GM19043 (cell line): ENCODE data around the gene CELF5.
"Not testable (repeated sequence)": the region's sequence is repeated elsewhere in the genome, so short reads cannot be mapped to it uniquely, and the experiment has no call there.

Source experiments
- ATAC-seq: cut with Tn5 transposase; IDR thresholded peaks from one replicate; pipeline ENCODE4 v1.9.1; 2021; ENCODE audit warnings: low read depth; ENCODE audit not compliant: unreplicated experiment

Gene CELF5

GRCh38 chr19:3189702-3190469, 34.6 kb upstream of the CELF5 start:
- no peak for ATAC-seq

GRCh38 chr19:3190470-3190770, 34.0 kb upstream of the CELF5 start:
- ATAC-seq: no peak

- ATAC-seq: no peak
Observed at GRCh38 chr19:3190921-3191805, 33.3 kb upstream of the CELF5 start.

- not testable (repeated sequence) for ATAC-seq
Observed at GRCh38 chr19:3191806-3192104, 32.7 kb upstream of the CELF5 start.

- no peak for ATAC-seq
Observed at GRCh38 chr19:3192228-3192635, 32.2 kb upstream of the CELF5 start.

DNA sequence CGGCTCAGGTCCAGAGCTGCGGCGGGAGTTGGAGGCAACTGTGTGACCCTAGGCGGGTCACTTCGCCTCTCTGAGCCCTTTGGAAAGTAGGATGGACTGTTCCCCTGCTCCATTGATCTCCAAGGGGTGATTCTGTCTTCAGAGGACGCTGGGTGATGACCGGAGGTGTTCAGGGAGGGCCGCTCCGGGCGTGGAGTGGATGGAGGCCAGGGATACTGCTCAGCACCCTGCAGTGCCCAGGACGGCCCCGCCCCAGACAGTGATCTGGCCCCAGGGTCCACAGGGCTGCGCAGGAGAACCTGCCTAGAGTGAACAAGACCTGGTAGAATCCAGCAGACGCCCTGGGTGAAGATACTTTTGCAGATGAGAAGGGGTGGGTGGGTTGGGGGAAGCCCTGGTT, 31.8 kb upstream of the CELF5 start:
- no peak for ATAC-seq

DNA sequence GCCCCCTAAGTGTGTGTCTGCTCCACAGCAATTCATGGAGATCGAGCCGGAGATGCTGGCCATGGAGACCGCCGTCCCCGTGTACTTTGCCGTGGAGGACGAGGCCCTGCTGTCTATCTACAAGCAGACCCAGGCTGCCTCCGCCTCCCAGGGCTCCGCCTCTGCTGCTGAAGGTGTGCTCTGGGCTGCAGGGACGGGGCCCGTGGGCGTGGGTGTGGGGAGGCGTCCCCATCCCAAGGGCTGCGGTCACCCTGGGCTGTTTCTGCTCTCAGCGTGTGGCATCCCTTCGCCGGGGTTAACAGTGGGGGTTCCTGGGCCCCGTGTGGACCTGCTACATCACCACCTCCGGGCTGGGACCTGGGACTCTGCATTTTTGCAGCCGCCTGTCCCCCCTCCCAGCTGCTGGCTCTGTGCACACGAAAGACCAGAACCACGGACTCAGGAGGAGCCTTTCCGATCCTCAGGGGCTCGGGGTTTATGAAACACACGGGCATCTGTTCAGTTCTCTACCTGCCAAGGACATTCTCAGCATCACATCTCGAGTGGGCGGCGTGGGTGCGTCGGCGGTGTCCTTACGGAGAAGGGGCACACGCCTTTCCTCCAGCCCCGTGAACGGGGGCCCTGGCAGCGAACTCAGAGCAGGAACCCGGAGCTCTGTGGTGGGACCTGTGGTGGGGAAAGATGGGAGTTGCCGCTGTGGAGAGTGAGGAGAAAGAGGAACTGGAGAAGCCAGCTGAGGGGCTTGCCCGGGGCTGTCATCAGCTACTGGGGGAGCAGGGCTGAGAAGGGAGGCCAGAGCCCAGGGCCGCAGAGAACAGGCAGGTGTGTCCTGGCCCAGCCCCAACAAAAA, 31.0 kb upstream of the CELF5 start:
- no peak for ATAC-seq

DNA sequence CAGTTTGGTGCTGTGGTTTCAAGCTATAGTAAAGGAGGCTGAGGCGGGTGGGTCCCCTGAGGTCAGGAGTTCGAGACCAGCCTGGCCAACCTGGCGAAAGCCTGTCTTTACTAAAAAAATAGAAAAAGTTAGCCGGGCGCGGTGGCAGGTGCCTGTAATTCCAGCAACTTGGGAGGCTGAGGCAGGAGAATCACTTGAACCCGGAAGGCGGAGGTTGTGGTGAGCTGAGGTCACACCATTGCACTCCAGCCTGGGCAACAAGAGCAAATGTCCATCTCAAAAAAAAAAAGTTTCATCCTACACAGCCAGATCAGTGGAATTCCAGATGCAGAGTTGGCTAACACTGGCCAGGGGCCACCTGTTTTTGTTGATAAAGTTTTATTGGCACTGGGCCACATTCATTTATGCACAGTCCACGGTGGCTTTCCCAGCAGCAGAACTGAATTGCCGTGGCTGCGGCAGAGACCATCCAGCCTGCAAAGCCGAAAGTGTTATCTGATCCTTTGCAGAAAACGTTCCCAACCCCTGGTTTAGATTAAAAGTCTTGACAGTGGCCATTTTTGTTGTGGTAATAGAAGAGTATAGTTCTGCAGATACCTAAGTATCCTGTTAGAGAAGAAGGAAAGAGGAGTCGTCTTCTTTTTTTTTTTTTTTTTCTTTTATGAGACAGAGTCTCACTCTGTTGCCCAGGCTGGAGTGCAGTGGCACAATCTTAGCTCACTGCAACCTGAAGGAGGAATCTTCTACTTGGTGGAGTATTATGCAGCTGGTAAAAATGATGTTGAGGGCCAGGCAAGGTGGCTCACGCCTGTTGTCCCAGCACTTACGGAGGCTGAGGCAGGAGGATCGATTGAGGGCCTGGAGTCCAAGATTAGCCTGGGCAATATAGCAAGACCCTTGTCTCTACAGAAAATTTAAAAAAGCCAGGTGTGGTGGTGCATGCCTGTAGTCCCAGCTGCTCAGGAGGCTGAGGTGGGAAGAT, 30.1 kb upstream of the CELF5 start:
- ATAC-seq: no peak

GRCh38 chr19:3196064-3196932, 28.2 kb upstream of the CELF5 start:
- no peak for ATAC-seq

DNA sequence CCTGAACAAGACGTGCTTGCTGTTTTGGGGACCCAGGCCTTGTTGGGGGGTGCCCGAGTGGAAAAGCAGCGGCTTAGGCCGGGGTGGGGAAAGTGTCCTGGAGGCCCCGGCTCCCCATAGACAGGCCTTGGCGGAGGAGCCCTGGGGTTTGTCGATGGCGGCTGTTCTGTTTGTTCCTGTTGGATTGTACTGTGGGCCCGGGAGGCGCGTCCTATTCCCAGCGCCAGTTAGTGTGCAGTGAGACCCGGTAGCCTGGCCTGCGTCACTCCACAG, 27.6 kb upstream of the CELF5 start:
- ATAC-seq: no peak

GRCh38 chr19:3198901-3199700, 25.4 kb upstream of the CELF5 start:
- ATAC-seq: no peak

GRCh38 chr19:3201072-3201700, 23.3 kb upstream of the CELF5 start:
- ATAC-seq: no peak

DNA sequence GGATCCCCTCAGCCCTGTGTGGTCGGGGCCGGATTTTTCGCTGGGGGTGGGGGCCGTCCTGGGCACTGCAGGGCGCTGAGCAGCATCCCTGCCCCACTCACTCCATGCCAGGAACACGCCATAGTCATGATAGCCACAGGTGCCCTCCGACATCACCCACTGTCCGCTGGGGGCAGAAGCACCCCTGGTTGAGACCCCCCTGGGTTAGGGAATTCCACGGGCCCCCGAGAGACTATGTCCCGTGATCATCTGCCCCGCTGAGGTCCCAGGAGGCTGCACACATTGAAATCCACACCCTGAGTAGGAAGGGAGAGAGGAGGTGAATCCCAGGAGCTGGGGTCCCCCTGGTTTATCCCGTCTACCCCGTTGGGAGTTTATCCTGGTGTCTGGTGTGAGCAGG, 22.6 kb upstream of the CELF5 start:
- no peak for ATAC-seq

DNA sequence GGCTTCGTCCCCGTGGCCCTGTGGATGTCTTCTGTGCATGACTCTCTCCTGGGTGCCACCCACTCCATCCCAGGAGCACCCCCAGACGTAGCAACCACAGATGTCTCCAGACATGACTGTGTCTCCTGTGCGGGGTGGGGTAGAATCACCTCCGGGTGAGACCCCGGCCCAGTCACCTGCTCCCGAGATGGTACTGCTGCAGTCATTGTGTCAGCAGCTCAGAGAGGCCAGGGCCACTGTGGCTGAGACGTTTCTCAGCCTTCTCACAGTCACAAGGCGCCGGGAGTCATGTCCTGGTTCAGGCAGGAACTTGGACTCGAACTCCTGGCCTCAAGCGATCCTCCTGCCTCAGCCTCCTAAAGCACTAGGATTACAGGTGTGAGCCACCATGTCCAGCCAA, 22.1 kb upstream of the CELF5 start:
- ATAC-seq: no peak

DNA sequence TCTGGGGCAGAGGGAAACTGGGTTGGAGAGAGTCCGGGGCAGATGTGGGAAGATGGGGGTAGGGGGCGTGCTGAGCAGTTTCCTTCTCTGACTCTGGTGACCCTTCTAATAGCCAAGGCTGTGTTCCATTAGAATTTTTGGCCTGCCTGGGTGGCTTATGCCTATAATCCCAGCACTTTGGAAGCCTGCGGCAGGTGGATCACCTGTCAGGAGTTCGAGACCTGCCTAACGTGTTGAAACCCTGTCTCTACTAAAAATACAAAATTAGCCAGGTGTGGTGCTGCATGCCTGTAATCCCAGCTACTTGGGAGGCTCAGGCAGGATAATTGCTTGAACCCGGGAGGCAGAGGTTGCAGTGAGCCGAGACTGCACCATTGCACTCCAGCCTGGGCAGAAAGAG, 21.6 kb upstream of the CELF5 start:
- ATAC-seq: not testable (repeated sequence)

DNA sequence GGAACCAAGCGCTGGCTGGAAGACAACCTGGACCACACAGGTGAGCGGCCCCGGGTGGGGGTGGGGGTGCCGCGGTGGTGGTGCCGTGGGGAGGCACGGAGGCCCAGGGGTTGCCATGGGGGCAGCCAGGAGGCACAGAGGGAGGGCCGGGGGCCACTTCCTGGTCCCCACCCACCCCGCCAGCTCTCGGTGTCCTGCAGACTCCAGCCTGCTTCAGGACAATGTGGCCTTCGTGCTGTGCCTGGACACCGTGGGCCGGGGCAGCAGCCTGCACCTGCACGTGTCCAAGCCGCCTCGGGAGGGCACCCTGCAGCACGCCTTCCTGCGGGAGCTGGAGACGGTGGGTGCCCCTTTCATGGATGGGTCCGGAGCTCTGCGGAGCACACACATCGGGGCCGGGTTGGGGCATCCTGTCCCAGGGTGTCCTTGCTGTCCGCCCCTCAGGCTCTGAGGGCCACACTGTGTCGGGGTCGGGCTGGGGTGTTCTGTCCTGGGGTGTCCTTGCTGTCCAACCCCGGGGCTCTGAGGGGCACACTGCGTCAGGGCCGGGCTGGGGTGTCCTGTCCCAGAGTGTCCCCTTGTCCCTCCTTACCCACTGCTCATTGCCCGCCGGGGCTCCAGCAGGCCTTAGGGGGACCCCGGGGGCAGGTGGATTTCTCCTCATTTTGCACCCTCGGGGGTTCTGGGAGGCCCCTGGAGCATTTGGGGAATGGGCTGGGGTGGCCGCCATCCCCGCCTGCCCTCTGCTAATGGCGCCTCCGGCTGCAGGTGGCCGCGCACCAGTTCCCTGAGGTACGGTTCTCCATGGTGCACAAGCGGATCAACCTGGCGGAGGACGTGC, 20.4 kb upstream of the CELF5 start:
- ATAC-seq: no peak

GRCh38 chr19:3204646-3205275, 19.7 kb upstream of the CELF5 start:
- ATAC-seq: no peak
